Progenitor cell of endocrine pancreas (in vitro differentiated cells): Measurements from ENCODE around the gene GSE1. TPM values are rescaled to one million over a fixed set of nuclear protein-coding genes. Genes with fewer than 3 reads are reported as not detected.

Experiments
- DNase-seq: peaks from one replicate; pipeline ENCODE4 v3.0.0; 2021; ENCODE audit warnings: low spot score; ENCODE audit not compliant: unreplicated experiment
- H3K27ac Mint-ChIP-seq: 2 replicates; pipeline ENCODE4 v1.8.0; 2021; ENCODE audit warnings: mild to moderate bottlenecking, moderate library complexity, mixed read lengths
- H3K27me3 Mint-ChIP-seq: 2 replicates; pipeline ENCODE4 v1.8.0; 2021; ENCODE audit warnings: mixed read lengths
- H3K36me3 Mint-ChIP-seq: 2 replicates; pipeline ENCODE4 v1.8.0; 2022; ENCODE audit warnings: mixed read lengths; ENCODE audit not compliant: insufficient read depth
- H3K4me1 Mint-ChIP-seq: 2 replicates; pipeline ENCODE4 v1.8.0; 2021; ENCODE audit warnings: low read depth, mixed read lengths
- H3K4me3 Mint-ChIP-seq: 2 replicates; pipeline ENCODE4 v1.8.0; 2021; ENCODE audit warnings: low read depth, mild to moderate bottlenecking, moderate library complexity, mixed read lengths
- H3K9me3 Mint-ChIP-seq: 2 replicates; pipeline ENCODE4 v1.8.0; 2021; ENCODE audit warnings: low read depth, mixed read lengths
- total RNA-seq: library from RNA; stranded (reverse); gene quantifications from 2 replicates; pipeline ENCODE4 v1.2.1, GENCODE V29; 2021
- TF ChIP-seq, protein P1 (sequence below): fragments of 200-600 bp; sonication (generic); IDR thresholded peaks from one replicate; pipeline ENCODE4 v1.5.0; 2021; ENCODE audit warnings: antibody characterized with exemption, mild to moderate bottlenecking; ENCODE audit not compliant: unreplicated experiment

GSE1 gene
- total RNA-seq, 1 donor from 2014 or later, result 136 TPM

DNA sequence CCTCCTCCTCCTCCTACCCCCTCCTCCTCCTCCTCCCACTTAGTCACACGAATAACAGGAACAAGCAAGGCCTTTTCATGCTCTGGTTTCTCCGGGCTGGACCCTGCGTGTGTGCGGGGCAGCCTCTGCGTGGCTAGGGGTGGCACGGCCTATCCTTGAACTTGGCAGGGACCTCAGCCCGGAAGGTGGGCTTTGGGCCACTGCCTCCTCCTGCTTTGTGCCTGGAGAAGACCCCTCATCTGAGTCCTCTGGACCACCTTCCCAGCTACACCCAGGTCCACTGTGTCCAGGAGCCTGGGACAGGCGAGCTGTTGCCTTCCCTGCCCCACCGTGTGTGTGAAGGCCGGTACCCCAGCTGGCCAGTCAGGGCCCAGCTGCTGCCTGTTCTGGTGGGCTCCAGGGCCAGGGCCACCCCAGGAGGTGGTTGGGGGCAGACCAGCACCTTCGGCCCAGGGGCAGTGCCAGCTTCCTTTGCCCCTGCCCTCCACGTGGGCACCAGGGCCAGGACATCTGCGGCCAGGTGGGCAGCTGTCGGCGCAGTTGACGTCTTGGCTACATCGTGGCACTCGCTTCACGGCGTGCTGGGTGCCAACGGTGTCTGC is 40.3 kb downstream of the GSE1 start:
- peak overlapping the region; percentile 87 for H3K27ac Mint-ChIP-seq
- no peaks in the 10 kb centered on the region for H3K27me3 Mint-ChIP-seq
- no peak for DNase-seq
- H3K9me3 Mint-ChIP-seq, result no peaks in the 10 kb centered on the region
- TF ChIP-seq, protein P1, sequence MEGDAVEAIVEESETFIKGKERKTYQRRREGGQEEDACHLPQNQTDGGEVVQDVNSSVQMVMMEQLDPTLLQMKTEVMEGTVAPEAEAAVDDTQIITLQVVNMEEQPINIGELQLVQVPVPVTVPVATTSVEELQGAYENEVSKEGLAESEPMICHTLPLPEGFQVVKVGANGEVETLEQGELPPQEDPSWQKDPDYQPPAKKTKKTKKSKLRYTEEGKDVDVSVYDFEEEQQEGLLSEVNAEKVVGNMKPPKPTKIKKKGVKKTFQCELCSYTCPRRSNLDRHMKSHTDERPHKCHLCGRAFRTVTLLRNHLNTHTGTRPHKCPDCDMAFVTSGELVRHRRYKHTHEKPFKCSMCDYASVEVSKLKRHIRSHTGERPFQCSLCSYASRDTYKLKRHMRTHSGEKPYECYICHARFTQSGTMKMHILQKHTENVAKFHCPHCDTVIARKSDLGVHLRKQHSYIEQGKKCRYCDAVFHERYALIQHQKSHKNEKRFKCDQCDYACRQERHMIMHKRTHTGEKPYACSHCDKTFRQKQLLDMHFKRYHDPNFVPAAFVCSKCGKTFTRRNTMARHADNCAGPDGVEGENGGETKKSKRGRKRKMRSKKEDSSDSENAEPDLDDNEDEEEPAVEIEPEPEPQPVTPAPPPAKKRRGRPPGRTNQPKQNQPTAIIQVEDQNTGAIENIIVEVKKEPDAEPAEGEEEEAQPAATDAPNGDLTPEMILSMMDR, result no peak
- no peak overlapping the region for H3K4me3 Mint-ChIP-seq
- peaks cover 11% of the 10 kb centered on the region for H3K36me3 Mint-ChIP-seq
- H3K4me1 Mint-ChIP-seq, result peaks cover 3% of the 10 kb centered on the region

GRCh38 chr16:85654251-85655095 is 41.4 kb downstream of the GSE1 start:
- H3K4me1 Mint-ChIP-seq, result peaks cover 3% of the 10 kb centered on the region
- TF ChIP-seq, protein P1, result no peak
- H3K4me3 Mint-ChIP-seq, result no peak overlapping the region
- peaks cover 7% of the 10 kb centered on the region for H3K36me3 Mint-ChIP-seq
- H3K9me3 Mint-ChIP-seq, result no peaks in the 10 kb centered on the region
- no peak overlapping the region for H3K27ac Mint-ChIP-seq
- H3K27me3 Mint-ChIP-seq, result no peaks in the 10 kb centered on the region
- no peak for DNase-seq

GRCh38 chr16:85655216-85656129 is 42.4 kb downstream of the GSE1 start:
- no peak for DNase-seq
- no peak overlapping the region for H3K4me3 Mint-ChIP-seq
- peaks cover 12% of the 10 kb centered on the region for H3K36me3 Mint-ChIP-seq
- H3K27ac Mint-ChIP-seq, result peak overlapping the region; percentile 79
- H3K4me1 Mint-ChIP-seq, result peaks cover 3% of the 10 kb centered on the region
- H3K27me3 Mint-ChIP-seq, result no peaks in the 10 kb centered on the region
- H3K9me3 Mint-ChIP-seq, result no peaks in the 10 kb centered on the region
- TF ChIP-seq, protein P1, result no peak

DNA sequence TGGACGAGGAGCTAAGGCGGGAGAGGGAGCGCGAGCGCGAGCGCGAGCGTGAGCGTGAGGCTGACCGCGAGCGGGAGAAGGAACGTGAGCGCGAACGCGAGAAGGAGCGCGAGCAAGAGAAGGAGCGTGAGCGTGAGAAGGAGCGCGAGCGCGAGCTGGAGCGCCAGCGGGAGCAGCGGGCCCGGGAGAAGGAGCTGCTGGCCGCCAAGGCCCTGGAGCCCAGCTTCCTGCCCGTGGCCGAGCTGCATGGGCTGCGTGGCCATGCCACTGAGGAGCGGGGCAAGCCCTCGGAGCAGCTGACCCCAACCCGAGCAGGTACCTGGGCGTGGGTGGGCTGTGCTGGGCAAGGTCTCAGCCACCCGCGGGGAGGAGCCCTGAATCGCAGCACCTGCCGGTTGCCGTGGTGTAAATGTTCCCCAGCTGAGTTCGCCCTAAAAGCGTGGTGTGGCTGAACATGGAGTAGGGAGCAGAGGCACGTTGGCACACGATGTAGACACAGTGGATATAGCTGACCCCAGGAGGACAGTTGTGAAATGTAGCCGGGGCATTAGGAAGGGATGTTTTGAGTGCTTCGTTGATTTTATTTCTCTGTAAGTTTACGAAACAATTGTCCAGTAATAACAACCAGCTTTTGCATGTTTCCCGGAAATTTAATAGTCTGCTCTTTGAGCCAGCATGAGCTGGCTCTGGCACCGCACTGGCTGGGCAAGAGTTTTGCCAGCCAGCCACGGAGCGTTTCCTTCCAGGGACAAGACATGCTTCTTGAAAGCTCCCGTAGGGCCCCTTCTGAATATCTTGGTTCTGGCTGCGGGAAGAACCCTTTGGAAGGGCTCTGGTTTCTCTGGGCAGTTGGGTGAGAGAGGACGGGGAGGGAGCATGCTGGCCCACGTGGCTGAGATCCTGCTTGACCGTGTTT is 43.5 kb downstream of the GSE1 start:
- H3K4me3 Mint-ChIP-seq, result no peak overlapping the region
- H3K4me1 Mint-ChIP-seq, result peaks cover 3% of the 10 kb centered on the region
- H3K9me3 Mint-ChIP-seq, result no peaks in the 10 kb centered on the region
- TF ChIP-seq, protein P1, result no peak
- peaks cover 14% of the 10 kb centered on the region for H3K36me3 Mint-ChIP-seq
- H3K27me3 Mint-ChIP-seq, result no peaks in the 10 kb centered on the region
- no peak for DNase-seq
- H3K27ac Mint-ChIP-seq, result peak overlapping the region; percentile 52
